Cerebellar nuclear complex (tissue), 1 donor: ENCODE data around the gene OPN1SW.

ENCODE experiments used
- DNase-seq, 2 experiments: peaks; one replicate each; lab custom pipeline; 2025; lab: John Stamatoyannopoulos, UW

Gene OPN1SW

GRCh38 chr7:128792471-128793180 is 17.0 kb upstream of the OPN1SW start:
- peak; percentile 8 to 37 for DNase-seq

GRCh38 chr7:128791972-128792327 is 16.4 kb upstream of the OPN1SW start:
- DNase-seq, result no peak

- DNase-seq, result no peak
These were observed 15.8 kb upstream of the OPN1SW start, which contains the start of gene CCDC136 for GRCh38 chr7:128791121-128791971. CCDC136 (plus strand) TSS chr7:128791968; CDS start chr7:128792412, 444 bp downstream.

GRCh38 chr7:128790315-128791041 is 14.9 kb upstream of the OPN1SW start:
- DNase-seq, result no peak

- DNase-seq, result no peak
These were observed 13.1 kb upstream of the OPN1SW start for GRCh38 chr7:128788446-128789412.

- DNase-seq, result no peak
These were observed 10.1 kb upstream of the OPN1SW start for GRCh38 chr7:128785738-128786137.

GRCh38 chr7:128783143-128783861 is 7.7 kb upstream of the OPN1SW start:
- DNase-seq, result no peak

- no peak for DNase-seq
These were observed 6.3 kb upstream of the OPN1SW start for GRCh38 chr7:128781851-128782250.

- DNase-seq, result no peak
These were observed 5.5 kb upstream of the OPN1SW start for GRCh38 chr7:128781126-128781525.

GRCh38 chr7:128778946-128779345 is 3.4 kb upstream of the OPN1SW start:
- DNase-seq, result no peak

- DNase-seq, result no peak
These were observed 1.8 kb upstream of the OPN1SW start for GRCh38 chr7:128777156-128778123.

- DNase-seq, result no peak
These were observed 673 bp downstream of the OPN1SW start for GRCh38 chr7:128774921-128775320.

- no peak for DNase-seq
These were observed 1.4 kb downstream of the OPN1SW start for GRCh38 chr7:128774029-128774689.

GRCh38 chr7:128773604-128774003 is 2.0 kb downstream of the OPN1SW start:
- no peak for DNase-seq

GRCh38 chr7:128770233-128770632 is 5.4 kb downstream of the OPN1SW start:
- no peak for DNase-seq

- no peak for DNase-seq
These were observed 8.0 kb downstream of the OPN1SW start for GRCh38 chr7:128767475-128768110.

- no peak for DNase-seq
These were observed 12.1 kb downstream of the OPN1SW start for GRCh38 chr7:128763541-128763940.

- no peak for DNase-seq
These were observed 16.4 kb downstream of the OPN1SW start for GRCh38 chr7:128759242-128759641.
